Measurements from ENCODE around the gene DAB1. TPM values are rescaled to one million over a fixed set of nuclear protein-coding genes. Genes with fewer than 3 reads are reported as not detected.

DAB1 gene
- total RNA-seq, 4 donors from 2014 or later: under 0.01 to 5.9 (median 0.61) TPM

DNA sequence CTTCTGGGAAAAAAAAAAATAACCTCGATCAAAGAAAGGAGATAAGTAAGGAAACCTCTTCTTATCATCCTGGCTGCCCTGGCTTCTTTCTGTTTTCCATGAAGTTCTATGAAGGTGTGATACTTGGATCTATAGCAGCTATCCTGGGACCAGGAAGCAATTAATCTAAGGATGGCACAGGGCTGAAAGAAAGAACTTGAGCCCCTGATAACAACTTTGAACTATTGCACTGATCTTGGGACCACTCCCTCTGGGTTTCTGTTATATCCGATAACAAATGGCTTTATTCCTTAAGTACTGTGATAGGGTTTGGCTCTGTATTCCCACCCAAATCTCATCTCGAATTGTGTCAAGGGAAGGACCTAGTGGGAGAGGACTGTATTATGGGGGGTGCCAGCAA lies 104.1 kb downstream of the DAB1 start:
- no peaks in the 10 kb centered on the region for H3K27me3 ChIP-seq
- intact Hi-C loops (cut with DNase I; ENCODE audit: low total_unique reads): no loop called here
- no peaks in the 10 kb centered on the region for H3K36me3 ChIP-seq
- H3K9me3 ChIP-seq: no peaks in the 10 kb centered on the region
- no peak overlapping the region for H3K27ac ChIP-seq
- H3K4me3 ChIP-seq: no peak overlapping the region
- TF ChIP-seq, protein P1, sequence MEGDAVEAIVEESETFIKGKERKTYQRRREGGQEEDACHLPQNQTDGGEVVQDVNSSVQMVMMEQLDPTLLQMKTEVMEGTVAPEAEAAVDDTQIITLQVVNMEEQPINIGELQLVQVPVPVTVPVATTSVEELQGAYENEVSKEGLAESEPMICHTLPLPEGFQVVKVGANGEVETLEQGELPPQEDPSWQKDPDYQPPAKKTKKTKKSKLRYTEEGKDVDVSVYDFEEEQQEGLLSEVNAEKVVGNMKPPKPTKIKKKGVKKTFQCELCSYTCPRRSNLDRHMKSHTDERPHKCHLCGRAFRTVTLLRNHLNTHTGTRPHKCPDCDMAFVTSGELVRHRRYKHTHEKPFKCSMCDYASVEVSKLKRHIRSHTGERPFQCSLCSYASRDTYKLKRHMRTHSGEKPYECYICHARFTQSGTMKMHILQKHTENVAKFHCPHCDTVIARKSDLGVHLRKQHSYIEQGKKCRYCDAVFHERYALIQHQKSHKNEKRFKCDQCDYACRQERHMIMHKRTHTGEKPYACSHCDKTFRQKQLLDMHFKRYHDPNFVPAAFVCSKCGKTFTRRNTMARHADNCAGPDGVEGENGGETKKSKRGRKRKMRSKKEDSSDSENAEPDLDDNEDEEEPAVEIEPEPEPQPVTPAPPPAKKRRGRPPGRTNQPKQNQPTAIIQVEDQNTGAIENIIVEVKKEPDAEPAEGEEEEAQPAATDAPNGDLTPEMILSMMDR (IDR thresholded peaks at IDR 0.05): no peak
- TF ChIP-seq POLR2A (IDR thresholded peaks at IDR 0.05): no peak
- H3K4me1 ChIP-seq: no peaks in the 10 kb centered on the region
- no peak for DNase-seq

DNA sequence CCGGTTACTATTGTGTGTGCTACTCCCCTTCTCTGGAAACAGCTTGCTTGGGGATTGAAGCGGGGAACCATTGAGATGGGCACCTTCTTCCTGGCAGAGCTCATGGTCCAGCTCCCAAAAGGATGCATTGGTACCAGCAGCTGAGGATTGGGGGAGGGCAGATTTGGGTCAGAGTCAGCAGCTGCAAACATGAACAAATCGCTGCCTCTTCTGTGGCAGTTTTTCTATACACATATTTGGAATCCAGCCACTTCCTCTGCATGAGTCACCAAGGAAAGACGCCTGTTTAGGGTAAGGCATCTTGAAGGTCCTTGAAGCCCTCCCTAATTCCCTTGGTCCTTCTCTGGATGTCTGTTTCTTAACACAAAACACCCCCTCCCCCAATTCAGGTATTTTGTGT lies 104.7 kb downstream of the DAB1 start:
- Histone ChIP-seq H3K27ac (no peak overlapping the region), H3K4me1 (no peaks in the 10 kb centered on the region), H3K4me3 (no peak overlapping the region), H3K9me3 (no peaks in the 10 kb centered on the region), H3K27me3 (no peaks in the 10 kb centered on the region), H3K36me3 (no peaks in the 10 kb centered on the region)
- TF ChIP-seq, protein P1 (IDR thresholded peaks at IDR 0.05): no peak
- TF ChIP-seq POLR2A (IDR thresholded peaks at IDR 0.05): no peak
- intact Hi-C loops (cut with DNase I; ENCODE audit: low total_unique reads): no loop called here
- DNase-seq: no peak

DNA sequence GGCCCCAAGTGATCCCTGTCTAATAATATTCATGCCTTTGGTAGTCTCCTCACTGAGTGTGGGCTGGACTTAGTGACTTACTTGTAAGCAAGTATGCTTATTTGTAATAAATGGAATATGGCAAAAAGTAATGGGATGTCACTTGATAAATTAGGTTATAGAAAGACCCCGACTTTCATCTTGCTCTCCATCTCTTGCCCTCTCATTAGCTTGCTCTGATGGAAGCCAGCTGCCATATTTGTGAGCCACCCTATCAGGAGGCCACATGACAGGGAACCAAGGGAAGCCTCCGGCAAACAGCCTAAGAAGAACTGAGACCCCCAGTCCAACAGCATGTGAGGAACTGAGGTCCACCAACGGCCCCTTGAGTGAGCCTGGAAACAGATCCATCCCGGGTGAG lies 107.0 kb downstream of the DAB1 start:
- Histone ChIP-seq H3K36me3 (no peaks in the 10 kb centered on the region), H3K4me3 (no peak overlapping the region)

DNA sequence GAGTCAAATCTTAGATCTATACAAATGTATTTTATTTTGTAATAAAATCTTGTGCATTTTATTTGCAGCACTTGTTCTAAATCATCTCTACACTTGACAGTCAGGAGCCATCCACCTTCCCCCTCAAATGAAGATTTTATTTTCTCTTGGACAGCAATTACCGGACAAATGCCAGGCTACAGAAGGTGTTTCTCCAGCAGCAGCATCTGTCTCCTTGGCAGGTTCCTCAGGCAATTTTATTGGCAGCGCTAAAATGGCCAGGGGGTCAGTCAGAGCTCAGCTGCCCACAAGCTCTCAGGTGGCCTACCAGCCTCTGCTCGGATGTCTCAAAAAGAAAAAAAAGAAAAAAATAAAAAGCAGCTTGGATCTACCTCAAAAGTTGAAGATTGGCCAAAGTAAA lies 107.6 kb downstream of the DAB1 start:
- Histone ChIP-seq H3K27ac (no peak overlapping the region), H3K9me3 (no peaks in the 10 kb centered on the region), H3K4me3 (no peak overlapping the region), H3K36me3 (no peaks in the 10 kb centered on the region), H3K27me3 (no peaks in the 10 kb centered on the region), H3K4me1 (no peaks in the 10 kb centered on the region)
- DNase-seq: no peak
- no peak for TF ChIP-seq POLR2A (IDR thresholded peaks at IDR 0.05)
- TF ChIP-seq, protein P1 (IDR thresholded peaks at IDR 0.05): no peak
- intact Hi-C loops (cut with DNase I; ENCODE audit: low total_unique reads): no loop called here

More for the DNA sequence above, 107.0 kb downstream of the DAB1 start:
- H3K9me3 ChIP-seq: no peaks in the 10 kb centered on the region
- H3K27ac ChIP-seq: no peak overlapping the region
- no peaks in the 10 kb centered on the region for H3K4me1 ChIP-seq
- no peak for DNase-seq
- intact Hi-C loops (cut with DNase I; ENCODE audit: low total_unique reads): no loop called here
- TF ChIP-seq, protein P1 (IDR thresholded peaks at IDR 0.05): no peak
- TF ChIP-seq POLR2A (IDR thresholded peaks at IDR 0.05): no peak
- no peaks in the 10 kb centered on the region for H3K27me3 ChIP-seq

DNA sequence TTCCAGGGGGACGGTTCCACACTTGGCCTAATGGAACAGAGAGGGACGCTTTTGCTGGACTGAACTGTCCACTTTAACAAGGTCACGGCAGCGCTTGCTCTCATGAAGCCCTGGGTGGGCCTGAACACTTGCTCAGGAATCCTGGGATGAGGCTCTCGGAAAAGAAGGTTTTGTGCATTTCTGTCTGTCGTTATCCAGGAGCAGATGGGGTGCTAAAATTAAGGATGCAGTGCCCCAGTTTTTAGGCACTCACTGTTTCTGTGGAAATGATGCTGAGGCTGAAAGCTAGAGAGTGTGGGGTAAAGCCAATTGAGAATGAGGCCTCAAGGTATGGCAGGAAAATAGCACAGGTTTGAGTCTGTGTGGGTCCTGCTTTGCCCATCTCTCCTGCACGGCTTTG lies 111.0 kb downstream of the DAB1 start:
- Histone ChIP-seq H3K36me3 (no peaks in the 10 kb centered on the region), H3K9me3 (no peaks in the 10 kb centered on the region), H3K4me3 (no peak overlapping the region), H3K27me3 (no peaks in the 10 kb centered on the region), H3K27ac (no peak overlapping the region), H3K4me1 (no peaks in the 10 kb centered on the region)
- no peak for DNase-seq
- TF ChIP-seq POLR2A (IDR thresholded peaks at IDR 0.05): no peak
- TF ChIP-seq, protein P1 (IDR thresholded peaks at IDR 0.05): no peak
- intact Hi-C loops (cut with DNase I; ENCODE audit: low total_unique reads): no loop called here
